SU-DHL-6 (cell line): Measurements from ENCODE around the gene NAA40.

Experiments
- H2AFZ ChIP-seq: fragments of 200-600 bp; sonication (generic); 2 replicates; pipeline ENCODE4 v1.6.1; 2014; ENCODE audit warnings: low read depth, mild to moderate bottlenecking, moderate library complexity, mixed read lengths, antibody characterized with exemption, low read length; ENCODE audit not compliant: severe bottlenecking
- H3F3A ChIP-seq: fragments of 200-600 bp; shearing (Covaris generic); 2 replicates; pipeline ENCODE4 v1.6.0; 2016; ENCODE audit warnings: antibody characterized with exemption, mild to moderate bottlenecking; ENCODE audit not compliant: insufficient read depth
- H3K27ac ChIP-seq: fragments of 200-600 bp; sonication (generic); 2 replicates; pipeline ENCODE4 v1.5.1; 2016; ENCODE audit warnings: low read depth, mild to moderate bottlenecking, low read length, moderate library complexity, mixed read lengths
- H3K27me3 ChIP-seq: fragments of 200-600 bp; sonication (generic), shearing (Covaris generic); 2 replicates; pipeline ENCODE4 v1.6.0; 2014; ENCODE audit warnings: mild to moderate bottlenecking, low read length
- H3K36me3 ChIP-seq: fragments of 200-600 bp; sonication (generic); 2 replicates; pipeline ENCODE4 v1.6.1; 2014; ENCODE audit warnings: mild to moderate bottlenecking, low read length, mixed read lengths
- H3K4me2 ChIP-seq: fragments of 300-600, 200-600 bp; shearing (Covaris generic), sonication (generic); 2 replicates; pipeline ENCODE4 v1.6.0; 2014; ENCODE audit warnings: low read length, low read depth, mild to moderate bottlenecking; ENCODE audit not compliant: poor library complexity, severe bottlenecking
- H3K4me3 ChIP-seq: fragments of 200-600 bp; sonication (generic); 2 replicates; pipeline ENCODE4 v1.5.1; 2014; ENCODE audit warnings: antibody characterized with exemption, low read length, mild to moderate bottlenecking, mixed read lengths; ENCODE audit not compliant: insufficient read depth, poor library complexity, severe bottlenecking
- H3K79me2 ChIP-seq: fragments of 200-600 bp; sonication (generic); 2 replicates; pipeline ENCODE4 v1.6.1; 2014; ENCODE audit warnings: mild to moderate bottlenecking, low read length, moderate library complexity; ENCODE audit not compliant: insufficient read depth
- H3K9ac ChIP-seq: fragments of 200-600 bp; sonication (generic); 2 replicates; pipeline ENCODE4 v1.7.0; 2014; ENCODE audit warnings: mild to moderate bottlenecking, low read length
- H3K9me2 ChIP-seq: fragments of 200-600 bp; sonication (generic); replicated peaks from 2 replicates; pipeline ENCODE4 v1.6.1; 2014; ENCODE audit warnings: low read length; ENCODE audit not compliant: insufficient read depth
- H3K9me3 ChIP-seq: fragments of 200-600 bp; sonication (generic); 2 replicates; pipeline ENCODE4 v1.6.1; 2014; ENCODE audit warnings: low read length, mixed read lengths; ENCODE audit not compliant: insufficient read depth
- H4K20me1 ChIP-seq: fragments of 200-600 bp; sonication (generic); 2 replicates; pipeline ENCODE4 v1.6.1; 2014; ENCODE audit warnings: low read depth, mild to moderate bottlenecking, antibody characterized with exemption, low read length, moderate library complexity, mixed read lengths
- EZH2phosphoT487 ChIP-seq: fragments of 200-600 bp; sonication (generic), shearing (Covaris generic); conservative IDR thresholded peaks from 2 replicates; pipeline ENCODE4 v1.6.1; 2018; ENCODE audit warnings: mild to moderate bottlenecking, antibody characterized with exemption, low read length, moderate library complexity, mixed read lengths
- TF ChIP-seq, protein P1 (sequence below): fragments of 200-600 bp; sonication (generic); IDR thresholded peaks from one replicate; pipeline ENCODE4 v1.5.1; 2017; ENCODE audit warnings: antibody characterized with exemption, mild to moderate bottlenecking, low read length, moderate library complexity; ENCODE audit not compliant: insufficient read depth, poor library complexity, severe bottlenecking

Gene NAA40

DNA sequence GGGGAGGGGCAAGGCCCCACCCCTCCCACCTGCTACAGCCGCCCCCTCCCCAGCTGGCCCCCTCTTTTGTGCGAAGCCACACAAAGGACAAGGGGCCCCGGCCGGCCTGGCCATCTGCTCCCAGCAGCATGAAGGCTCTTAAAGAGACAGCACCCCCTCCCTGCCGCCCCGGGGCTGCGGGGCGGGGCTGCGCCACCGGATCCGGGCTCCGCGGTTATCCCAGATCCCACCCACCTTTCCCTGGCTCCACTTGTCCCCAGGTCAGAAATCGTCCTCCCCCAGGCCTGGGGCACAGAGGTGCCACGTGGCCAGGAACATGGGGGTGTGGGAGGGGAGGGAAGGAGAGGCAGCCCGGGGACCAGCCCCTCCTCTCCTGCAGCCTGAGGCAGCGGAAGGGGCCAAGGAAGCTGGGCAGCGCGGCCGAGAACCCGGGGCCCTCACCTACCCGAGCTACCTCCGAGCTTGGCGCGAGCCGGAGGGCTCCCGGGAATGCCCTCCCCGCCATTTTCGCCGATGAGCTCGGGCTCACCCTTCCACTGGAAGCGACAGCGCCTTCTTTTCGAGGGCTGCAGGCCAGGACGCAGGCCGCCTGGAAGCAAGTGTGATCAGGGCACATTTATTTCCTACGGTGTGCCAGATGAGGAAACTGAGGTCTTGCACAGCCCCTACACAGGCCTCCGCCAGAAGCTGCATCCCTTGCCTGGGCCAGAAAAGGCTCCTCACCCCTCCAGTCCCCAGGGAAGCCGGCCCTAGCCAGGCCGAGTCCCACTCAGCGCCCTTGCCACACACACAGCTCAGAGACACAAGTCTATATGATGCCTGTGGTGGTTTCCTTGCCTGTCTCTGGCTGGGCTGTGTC lies 19.3 kb upstream of the NAA40 start:
- Histone ChIP-seq H3K9me2 (no peaks in the 10 kb centered on the region), H3K36me3 (no peaks in the 10 kb centered on the region), H3F3A (no peaks in the 10 kb centered on the region), H3K79me2 (no peaks in the 10 kb centered on the region), H3K4me3 (no peak overlapping the region), H3K4me2 (peak overlapping the region; percentile 4), H3K9ac (no peak overlapping the region), H4K20me1 (no peaks in the 10 kb centered on the region), H3K27ac (no peak overlapping the region), H3K9me3 (no peaks in the 10 kb centered on the region), H2AFZ (no peak overlapping the region), H3K27me3 (no peaks in the 10 kb centered on the region)
- TF ChIP-seq, protein P1, sequence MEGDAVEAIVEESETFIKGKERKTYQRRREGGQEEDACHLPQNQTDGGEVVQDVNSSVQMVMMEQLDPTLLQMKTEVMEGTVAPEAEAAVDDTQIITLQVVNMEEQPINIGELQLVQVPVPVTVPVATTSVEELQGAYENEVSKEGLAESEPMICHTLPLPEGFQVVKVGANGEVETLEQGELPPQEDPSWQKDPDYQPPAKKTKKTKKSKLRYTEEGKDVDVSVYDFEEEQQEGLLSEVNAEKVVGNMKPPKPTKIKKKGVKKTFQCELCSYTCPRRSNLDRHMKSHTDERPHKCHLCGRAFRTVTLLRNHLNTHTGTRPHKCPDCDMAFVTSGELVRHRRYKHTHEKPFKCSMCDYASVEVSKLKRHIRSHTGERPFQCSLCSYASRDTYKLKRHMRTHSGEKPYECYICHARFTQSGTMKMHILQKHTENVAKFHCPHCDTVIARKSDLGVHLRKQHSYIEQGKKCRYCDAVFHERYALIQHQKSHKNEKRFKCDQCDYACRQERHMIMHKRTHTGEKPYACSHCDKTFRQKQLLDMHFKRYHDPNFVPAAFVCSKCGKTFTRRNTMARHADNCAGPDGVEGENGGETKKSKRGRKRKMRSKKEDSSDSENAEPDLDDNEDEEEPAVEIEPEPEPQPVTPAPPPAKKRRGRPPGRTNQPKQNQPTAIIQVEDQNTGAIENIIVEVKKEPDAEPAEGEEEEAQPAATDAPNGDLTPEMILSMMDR, result no peak
- no peak for TF ChIP-seq EZH2phosphoT487

GRCh38 chr11:63920126-63920938 lies 18.5 kb upstream of the NAA40 start:
- Histone ChIP-seq H3K27ac (no peak overlapping the region), H3K4me3 (no peak overlapping the region), H4K20me1 (no peaks in the 10 kb centered on the region), H3K9me2 (no peaks in the 10 kb centered on the region), H3K79me2 (no peaks in the 10 kb centered on the region), H3K9ac (no peak overlapping the region), H3K27me3 (no peaks in the 10 kb centered on the region), H3K4me2 (no peak overlapping the region), H3K9me3 (no peaks in the 10 kb centered on the region), H3K36me3 (no peaks in the 10 kb centered on the region), H2AFZ (no peak overlapping the region), H3F3A (no peaks in the 10 kb centered on the region)
- TF ChIP-seq, protein P1, result no peak
- TF ChIP-seq EZH2phosphoT487, result no peak

DNA sequence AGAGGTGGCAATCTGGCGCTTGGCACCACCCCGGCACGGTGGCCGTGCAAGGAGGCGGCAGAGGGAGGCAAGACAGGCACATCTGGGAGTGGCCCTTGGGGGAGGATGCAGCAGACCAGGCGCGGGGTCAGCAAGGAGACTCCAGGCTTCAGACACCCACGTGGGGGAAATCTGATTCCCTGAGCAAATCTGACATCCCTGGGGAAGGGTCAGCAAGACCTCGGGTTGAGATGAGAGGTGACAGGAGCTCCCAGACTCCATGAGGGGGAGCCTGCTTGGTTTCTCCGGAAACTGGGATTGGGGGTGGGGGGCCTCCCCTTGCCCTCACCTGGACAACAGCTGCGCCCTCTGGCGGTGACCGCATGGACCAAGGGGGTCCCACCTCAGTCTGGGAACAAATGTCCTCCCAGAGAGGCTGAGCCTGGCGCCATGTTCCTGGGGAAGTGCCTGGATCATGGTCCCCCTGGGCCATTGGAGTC lies 17.8 kb upstream of the NAA40 start:
- no peaks in the 10 kb centered on the region for H3K9me3 ChIP-seq
- no peak overlapping the region for H3K4me2 ChIP-seq
- H3K27ac ChIP-seq, result no peak overlapping the region
- no peaks in the 10 kb centered on the region for H3K27me3 ChIP-seq
- H3K9ac ChIP-seq, result no peak overlapping the region
- H4K20me1 ChIP-seq, result no peaks in the 10 kb centered on the region
- H3K36me3 ChIP-seq, result no peaks in the 10 kb centered on the region
- no peaks in the 10 kb centered on the region for H3K79me2 ChIP-seq
- H3K4me3 ChIP-seq, result no peak overlapping the region
- no peak for TF ChIP-seq EZH2phosphoT487
- TF ChIP-seq, protein P1, result peak; percentile 87
- H2AFZ ChIP-seq, result no peak overlapping the region
- H3F3A ChIP-seq, result no peaks in the 10 kb centered on the region
- no peaks in the 10 kb centered on the region for H3K9me2 ChIP-seq
